Transverse colon (tissue), 4 donors: ENCODE results near the gene SLC4A2.
A peak's percentile ranks its signal among the peaks of the same experiment; 100 is the strongest.

Experiments used
- CTCF ChIP-seq, 5 experiments: fragments of 200-600 bp in 3 of 5; fragments of 450-650 bp in 2 of 5; sonication (generic) in 3 of 5; IDR thresholded peaks; 1 replicate in 2 of 5; 2 replicates in 3 of 5; pipeline ENCODE4 v1.5.1; 2016 to 2017; ENCODE audit warnings: antibody characterized with exemption in 5 of 5, inconsistent platforms in 3 of 5, mild to moderate bottlenecking in 2 of 5, moderate library complexity in 1 of 5
- EP300 ChIP-seq: sonication (generic); formaldehyde crosslinking; IDR thresholded peaks from one replicate; pipeline ENCODE4 v1.6.1; 2017; ENCODE audit warnings: antibody characterized with exemption, low read depth
- POLR2A ChIP-seq: fragments of 450-650 bp; IDR thresholded peaks from one replicate; pipeline ENCODE4 v1.6.1; 2016; ENCODE audit warnings: antibody characterized with exemption, mild to moderate bottlenecking, moderate library complexity
- POLR2AphosphoS5 ChIP-seq, 3 donors: sonication (generic); formaldehyde crosslinking; IDR thresholded peaks; one replicate each; pipeline ENCODE4 v1.6.1; 2016; ENCODE audit warnings: antibody characterized with exemption in 3 of 3

GRCh38 chr7:151028131-151028947 is 31.1 kb upstream of the SLC4A2 start, which contains the start of gene ABCB8:
- TF ChIP-seq CTCF (IDR thresholded peaks at IDR 0.05) (peak; percentile 43 to 84 (median 56)), EP300 (no peak), POLR2AphosphoS5 (IDR thresholded peaks at IDR 0.05) (peak; percentile 28 to 70 (median 39)), POLR2A (peak; percentile 65)
